NCI-H510A (cell line): ENCODE measurements around the gene ZBTB7C.

Experiments used
- DNase-seq: peaks from one replicate; lab custom pipeline; 2025; lab: John Stamatoyannopoulos, UW

ZBTB7C gene

GRCh38 chr18:48254077-48254602 is 155.0 kb downstream of the ZBTB7C start:
- no peak for DNase-seq

GRCh38 chr18:48252525-48252924 is 156.7 kb downstream of the ZBTB7C start:
- DNase-seq, result no peak

- no peak for DNase-seq
Measured at GRCh38 chr18:48250918-48251317, 158.3 kb downstream of the ZBTB7C start.

GRCh38 chr18:48250362-48250907 is 158.7 kb downstream of the ZBTB7C start:
- DNase-seq, result no peak

- no peak for DNase-seq
Measured at GRCh38 chr18:48249854-48250253, 159.3 kb downstream of the ZBTB7C start.

- DNase-seq, result no peak
Measured at GRCh38 chr18:48244530-48244929, 164.7 kb downstream of the ZBTB7C start.

GRCh38 chr18:48238636-48239035 is 170.5 kb downstream of the ZBTB7C start:
- no peak for DNase-seq

GRCh38 chr18:48238206-48238605 is 171.0 kb downstream of the ZBTB7C start:
- no peak for DNase-seq

GRCh38 chr18:48236822-48237221 is 172.4 kb downstream of the ZBTB7C start:
- DNase-seq, result no peak

- peak; percentile 64 for DNase-seq
Measured at GRCh38 chr18:48230467-48231113, 178.6 kb downstream of the ZBTB7C start.

- no peak for DNase-seq
Measured at GRCh38 chr18:48229552-48229981, 179.6 kb downstream of the ZBTB7C start.

GRCh38 chr18:48228841-48229240 is 180.3 kb downstream of the ZBTB7C start:
- DNase-seq, result no peak

- no peak for DNase-seq
Measured at GRCh38 chr18:48228301-48228715, 180.9 kb downstream of the ZBTB7C start.

GRCh38 chr18:48227206-48227605 is 182.0 kb downstream of the ZBTB7C start:
- no peak for DNase-seq

- no peak for DNase-seq
Measured at GRCh38 chr18:48226401-48226800, 182.8 kb downstream of the ZBTB7C start.

GRCh38 chr18:48222118-48222517 is 187.1 kb downstream of the ZBTB7C start:
- peak; percentile 89 for DNase-seq

GRCh38 chr18:48219810-48220499 is 189.2 kb downstream of the ZBTB7C start:
- DNase-seq, result no peak

GRCh38 chr18:48219037-48219809 is 190.0 kb downstream of the ZBTB7C start:
- no peak for DNase-seq

GRCh38 chr18:48218285-48219022 is 190.7 kb downstream of the ZBTB7C start:
- no peak for DNase-seq

- no peak for DNase-seq
Measured at GRCh38 chr18:48217258-48218250, 191.6 kb downstream of the ZBTB7C start.
